Neural progenitor cell (in vitro differentiated cells): ENCODE results near the gene ZNF287. TPM values are rescaled to one million over a fixed set of nuclear protein-coding genes. Genes with fewer than 3 reads are reported as not detected.

ENCODE experiments used
- DNase-seq: peaks from one replicate; pipeline ENCODE4 v3.0.0-alpha.2; 2016; ENCODE audit warnings: low spot score
- H2AFZ ChIP-seq: fragments of 200-600 bp; sonication (generic); replicated peaks from 2 replicates; pipeline ENCODE4 v1.6.1; 2016; ENCODE audit warnings: antibody characterized with exemption
- H3F3A ChIP-seq: fragments of 200-600 bp; sonication (generic); 2 replicates; pipeline ENCODE4 v1.6.1; 2016; ENCODE audit warnings: antibody characterized with exemption, low read depth
- H3K27ac ChIP-seq: fragments of 200-600 bp; sonication (generic); 2 replicates; pipeline ENCODE4 v1.5.1; 2016; ENCODE audit warnings: mild to moderate bottlenecking
- H3K27me3 ChIP-seq: fragments of 200-600 bp; sonication (generic); 2 replicates; pipeline ENCODE4 v1.6.1; 2016; ENCODE audit warnings: mild to moderate bottlenecking, moderate library complexity
- H3K36me3 ChIP-seq: fragments of 200-600 bp; sonication (generic); 2 replicates; pipeline ENCODE4 v1.5.1; 2016
- H3K4me1 ChIP-seq: fragments of 200-600 bp; sonication (generic); 2 replicates; pipeline ENCODE4 v1.6.1; 2016; ENCODE audit warnings: mixed run types
- H3K4me2 ChIP-seq: fragments of 200-600 bp; sonication (generic); 2 replicates; pipeline ENCODE4 v1.6.1; 2016
- H3K4me3 ChIP-seq: fragments of 200-600 bp; sonication (generic); 2 replicates; pipeline ENCODE4 v1.5.1; 2016
- H3K79me2 ChIP-seq: fragments of 200-600 bp; sonication (generic); 2 replicates; pipeline ENCODE4 v1.6.1; 2016; ENCODE audit warnings: low read depth
- H3K9ac ChIP-seq: fragments of 200-600 bp; sonication (generic); 2 replicates; pipeline ENCODE4 v1.6.1; 2016
- H3K9me3 ChIP-seq: fragments of 200-600 bp; sonication (generic); 2 replicates; pipeline ENCODE4 v1.5.1; 2016; ENCODE audit warnings: low read depth
- H4K20me1 ChIP-seq: fragments of 200-600 bp; sonication (generic); 2 replicates; pipeline ENCODE4 v1.6.1; 2016; ENCODE audit warnings: low read depth
- H3K27ac Mint-ChIP-seq: 3 replicates; pipeline ENCODE4 v1.8.0; 2021; ENCODE audit warnings: mixed read lengths
- H3K27me3 Mint-ChIP-seq: 2 replicates; pipeline ENCODE4 v1.8.0; 2022; ENCODE audit warnings: low read depth, mild to moderate bottlenecking, inconsistent platforms, moderate library complexity, mixed read lengths; ENCODE audit not compliant: insufficient read depth
- H3K36me3 Mint-ChIP-seq: 3 replicates; pipeline ENCODE4 v1.8.0; 2021; ENCODE audit warnings: mixed read lengths
- H3K4me1 Mint-ChIP-seq: 3 replicates; pipeline ENCODE4 v1.8.0; 2021; ENCODE audit warnings: mixed read lengths
- H3K4me3 Mint-ChIP-seq: 3 replicates; pipeline ENCODE4 v1.8.0; 2021; ENCODE audit warnings: mild to moderate bottlenecking, moderate library complexity, mixed read lengths
- H3K9me3 Mint-ChIP-seq: 3 replicates; pipeline ENCODE4 v1.8.0; 2020; ENCODE audit warnings: mixed read lengths
- EZH2 ChIP-seq: fragments of 200-600 bp; sonication (generic); IDR thresholded peaks from 2 replicates; pipeline ENCODE4 v1.6.1; 2017; ENCODE audit warnings: antibody characterized with exemption, mild to moderate bottlenecking, moderate library complexity
- EZH2phosphoT487 ChIP-seq: fragments of 200-600 bp; sonication (generic); IDR thresholded peaks from 2 replicates; pipeline ENCODE4 v1.6.1; 2017; ENCODE audit warnings: antibody characterized with exemption
- total RNA-seq: library from RNA; depleted of rRNA; stranded (reverse); fragments of >200 nt; gene quantifications from 2 replicates; pipeline ENCODE4 v1.2.3, GENCODE V29; 2015; ENCODE audit warnings: low replicate concordance
- TF ChIP-seq, protein P1 (sequence below): fragments of 200-600 bp; sonication (generic); IDR thresholded peaks from 2 replicates; pipeline ENCODE4 v1.5.1; 2017; ENCODE audit warnings: antibody characterized with exemption, mild to moderate bottlenecking

ZNF287 gene
- total RNA-seq, 1 donor from 2014 or later, result 8.7 TPM

DNA sequence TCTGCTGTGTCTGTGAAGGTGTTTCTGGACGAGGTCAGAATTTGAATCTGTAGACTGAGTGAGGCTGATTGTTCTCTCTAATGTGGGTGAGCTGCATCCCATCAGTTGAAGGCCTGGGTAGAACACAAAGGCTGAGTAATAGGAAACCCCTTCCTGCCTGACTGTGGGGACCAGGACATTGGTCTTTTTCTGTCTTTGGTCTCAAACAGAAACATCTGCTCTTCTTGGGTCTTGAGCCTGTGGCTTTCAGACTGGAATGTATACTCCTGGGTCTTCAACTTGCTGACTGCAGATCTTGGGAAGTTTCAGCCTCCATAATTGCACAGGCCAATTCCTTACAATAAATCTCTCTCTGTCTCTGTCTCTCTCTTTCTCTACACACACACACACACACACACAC lies 57.4 kb downstream of the ZNF287 start:
- Mint-ChIP-seq H3K27ac (peak overlapping the region; percentile 6), H3K36me3 (peaks cover 1% of the 10 kb centered on the region), H3K27me3 (peaks cover 3% of the 10 kb centered on the region), H3K4me3 (no peak overlapping the region), H3K9me3 (peaks cover 2% of the 10 kb centered on the region), H3K4me1 (peaks cover 50% of the 10 kb centered on the region)
- H2AFZ ChIP-seq, result peak overlapping the region; percentile 13
- H3F3A ChIP-seq, result peaks cover 13% of the 10 kb centered on the region
- no peak overlapping the region for H3K9ac ChIP-seq
- H3K9me3 ChIP-seq, result no peaks in the 10 kb centered on the region
- no peak overlapping the region for H3K4me3 ChIP-seq
- no peaks in the 10 kb centered on the region for H3K79me2 ChIP-seq
- no peaks in the 10 kb centered on the region for H3K36me3 ChIP-seq
- H4K20me1 ChIP-seq, result no peaks in the 10 kb centered on the region
- DNase-seq, result no peak
- TF ChIP-seq, protein P1, sequence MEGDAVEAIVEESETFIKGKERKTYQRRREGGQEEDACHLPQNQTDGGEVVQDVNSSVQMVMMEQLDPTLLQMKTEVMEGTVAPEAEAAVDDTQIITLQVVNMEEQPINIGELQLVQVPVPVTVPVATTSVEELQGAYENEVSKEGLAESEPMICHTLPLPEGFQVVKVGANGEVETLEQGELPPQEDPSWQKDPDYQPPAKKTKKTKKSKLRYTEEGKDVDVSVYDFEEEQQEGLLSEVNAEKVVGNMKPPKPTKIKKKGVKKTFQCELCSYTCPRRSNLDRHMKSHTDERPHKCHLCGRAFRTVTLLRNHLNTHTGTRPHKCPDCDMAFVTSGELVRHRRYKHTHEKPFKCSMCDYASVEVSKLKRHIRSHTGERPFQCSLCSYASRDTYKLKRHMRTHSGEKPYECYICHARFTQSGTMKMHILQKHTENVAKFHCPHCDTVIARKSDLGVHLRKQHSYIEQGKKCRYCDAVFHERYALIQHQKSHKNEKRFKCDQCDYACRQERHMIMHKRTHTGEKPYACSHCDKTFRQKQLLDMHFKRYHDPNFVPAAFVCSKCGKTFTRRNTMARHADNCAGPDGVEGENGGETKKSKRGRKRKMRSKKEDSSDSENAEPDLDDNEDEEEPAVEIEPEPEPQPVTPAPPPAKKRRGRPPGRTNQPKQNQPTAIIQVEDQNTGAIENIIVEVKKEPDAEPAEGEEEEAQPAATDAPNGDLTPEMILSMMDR, result no peak
- TF ChIP-seq EZH2 (no peak), EZH2phosphoT487 (no peak)
- H3K27ac ChIP-seq, result peak overlapping the region; percentile 18
- peak overlapping the region; percentile 59 for H3K4me2 ChIP-seq
- peaks cover 16% of the 10 kb centered on the region for H3K4me1 ChIP-seq
- H3K27me3 ChIP-seq, result peaks cover 14% of the 10 kb centered on the region

DNA sequence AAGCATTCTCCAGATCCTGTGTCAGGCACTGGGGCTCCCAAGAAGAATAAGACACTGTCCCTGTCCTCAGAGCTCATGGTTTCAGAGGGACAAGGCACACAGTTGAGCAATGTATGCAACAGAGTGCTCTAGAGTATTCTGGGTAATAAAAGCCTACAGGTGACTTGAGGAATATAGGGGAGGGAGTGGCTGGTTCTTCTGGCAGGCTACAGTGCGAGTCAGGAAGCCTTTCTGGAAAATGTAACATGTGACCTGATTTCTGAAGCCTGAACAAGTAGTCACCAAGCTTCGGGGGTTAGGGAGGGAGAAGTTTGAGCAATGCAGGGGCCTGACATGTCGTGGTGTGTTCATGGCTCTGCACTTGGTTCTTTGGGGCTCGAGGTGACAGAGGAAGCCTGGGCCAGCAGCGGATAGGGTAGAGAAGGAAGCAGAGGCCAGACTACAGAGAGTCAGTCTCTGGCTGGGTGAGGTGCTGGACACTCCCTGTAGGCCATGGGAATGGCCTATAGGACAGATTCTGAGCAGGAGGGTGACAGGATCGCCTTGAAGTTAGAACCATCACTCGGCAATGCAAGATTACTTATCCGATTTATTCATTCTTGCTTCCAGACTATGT lies 61.0 kb downstream of the ZNF287 start:
- peaks cover 13% of the 10 kb centered on the region for H3F3A ChIP-seq
- no peak overlapping the region for H3K27ac ChIP-seq
- H3K9me3 ChIP-seq, result no peaks in the 10 kb centered on the region
- H3K27me3 ChIP-seq, result no peaks in the 10 kb centered on the region
- Mint-ChIP-seq H3K4me1 (peaks cover 36% of the 10 kb centered on the region), H3K36me3 (no peaks in the 10 kb centered on the region), H3K9me3 (no peaks in the 10 kb centered on the region), H3K27ac (peak overlapping the region; percentile 93), H3K4me3 (no peak overlapping the region), H3K27me3 (no peaks in the 10 kb centered on the region)
- H3K9ac ChIP-seq, result no peak overlapping the region
- H3K4me3 ChIP-seq, result no peak overlapping the region
- peaks cover 16% of the 10 kb centered on the region for H3K4me1 ChIP-seq
- H3K79me2 ChIP-seq, result no peaks in the 10 kb centered on the region
- no peak for DNase-seq
- H3K36me3 ChIP-seq, result no peaks in the 10 kb centered on the region
- no peaks in the 10 kb centered on the region for H4K20me1 ChIP-seq
- TF ChIP-seq EZH2, result no peak
- TF ChIP-seq, protein P1, result no peak
- TF ChIP-seq EZH2phosphoT487, result no peak
- H2AFZ ChIP-seq, result no peak overlapping the region
- H3K4me2 ChIP-seq, result no peak overlapping the region

DNA sequence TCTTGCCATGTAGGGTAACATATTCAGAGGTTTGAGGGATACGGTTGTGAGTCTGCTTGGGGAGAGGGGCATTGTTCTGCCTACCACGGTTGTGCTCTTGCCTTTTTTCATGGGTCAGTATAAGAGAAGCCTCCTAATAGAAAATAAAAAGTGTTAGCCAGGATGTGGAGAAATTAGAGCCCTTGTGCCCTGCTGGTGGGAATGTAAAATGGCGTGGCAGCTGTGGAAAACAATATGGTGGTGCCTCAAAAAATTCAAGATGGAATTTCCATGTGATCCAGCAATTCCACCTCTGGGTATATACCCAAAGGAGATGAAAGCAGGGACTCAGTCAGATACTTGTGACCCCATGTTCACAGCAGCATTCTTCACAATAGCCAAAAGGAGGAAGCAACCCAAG lies 62.8 kb downstream of the ZNF287 start:
- Histone ChIP-seq H2AFZ (no peak overlapping the region), H3K27me3 (no peaks in the 10 kb centered on the region), H3K9ac (no peak overlapping the region), H3F3A (peaks cover under 1% of the 10 kb centered on the region), H3K4me3 (no peak overlapping the region), H3K79me2 (no peaks in the 10 kb centered on the region), H3K36me3 (no peaks in the 10 kb centered on the region), H3K4me2 (no peak overlapping the region), H3K27ac (no peak overlapping the region), H3K9me3 (no peaks in the 10 kb centered on the region), H4K20me1 (no peaks in the 10 kb centered on the region), H3K4me1 (peaks cover under 1% of the 10 kb centered on the region)
- H3K36me3 Mint-ChIP-seq, result no peaks in the 10 kb centered on the region
- H3K9me3 Mint-ChIP-seq, result no peaks in the 10 kb centered on the region
- H3K27ac Mint-ChIP-seq, result no peak overlapping the region
- peaks cover 22% of the 10 kb centered on the region for H3K4me1 Mint-ChIP-seq
- DNase-seq, result no peak
- TF ChIP-seq EZH2, result no peak
- TF ChIP-seq, protein P1, result peak; percentile 22
- no peaks in the 10 kb centered on the region for H3K27me3 Mint-ChIP-seq
- H3K4me3 Mint-ChIP-seq, result no peak overlapping the region
